GM23338 (cell line): Measurements from ENCODE around the gene GALNT15. TPM values are rescaled to one million over a fixed set of nuclear protein-coding genes. Genes with fewer than 3 reads are reported as not detected.
A peak's percentile ranks its signal among the peaks of the same experiment; 100 is the strongest.

Source experiments
- ATAC-seq: fragments of 200-7000 bp; cut with Tn5 transposase; 3 replicates; pipeline ENCODE4 v1.9.1; 2020
- DNase-seq: peaks from one replicate; pipeline ENCODE4 v3.0.0-alpha.2; 2015; ENCODE audit warnings: low spot score
- H2AFZ ChIP-seq: fragments of 200-600 bp; sonication (generic); 2 replicates; pipeline ENCODE4 v1.8.0; 2016; ENCODE audit warnings: antibody characterized with exemption, mild to moderate bottlenecking, moderate library complexity
- H3F3A ChIP-seq: fragments of 200-600 bp; sonication (generic); replicated peaks from 2 replicates; pipeline ENCODE4 v1.8.0; 2017; ENCODE audit warnings: antibody characterized with exemption, mixed run types, low read depth
- H3K27ac ChIP-seq: fragments of 200-600 bp; sonication (generic); 2 replicates; pipeline ENCODE4 v1.6.1; 2016; ENCODE audit warnings: low read depth
- H3K27me3 ChIP-seq: fragments of 200-600 bp; sonication (generic); 2 replicates; pipeline ENCODE4 v1.8.0; 2016; ENCODE audit warnings: mild to moderate bottlenecking, mixed run types, moderate library complexity; ENCODE audit not compliant: insufficient read depth
- H3K36me3 ChIP-seq: fragments of 200-600 bp; sonication (generic); 2 replicates; pipeline ENCODE4 v1.8.0; 2016; ENCODE audit warnings: mild to moderate bottlenecking; ENCODE audit not compliant: insufficient read depth
- H3K4me1 ChIP-seq: fragments of 200-600 bp; sonication (generic); 2 replicates; pipeline ENCODE4 v1.8.0; 2016; ENCODE audit warnings: mild to moderate bottlenecking, moderate library complexity; ENCODE audit not compliant: insufficient read depth
- H3K4me2 ChIP-seq: fragments of 200-600 bp; sonication (generic); 2 replicates; pipeline ENCODE4 v1.7.1; 2017; ENCODE audit warnings: mixed run types
- H3K4me3 ChIP-seq: fragments of 200-600 bp; sonication (generic); 2 replicates; pipeline ENCODE4 v1.6.1; 2016; ENCODE audit warnings: mixed run types
- H3K79me2 ChIP-seq: fragments of 200-600 bp; sonication (generic); replicated peaks from 2 replicates; pipeline ENCODE4 v1.8.0; 2017; ENCODE audit warnings: mild to moderate bottlenecking; ENCODE audit not compliant: insufficient read depth
- H3K9me2 ChIP-seq: fragments of 200-600 bp; sonication (generic); 2 replicates; pipeline ENCODE4 v1.8.0; 2017; ENCODE audit not compliant: insufficient read depth
- H4K20me1 ChIP-seq: fragments of 200-600 bp; sonication (generic); replicated peaks from 2 replicates; pipeline ENCODE4 v1.8.0; 2017; ENCODE audit warnings: mild to moderate bottlenecking; ENCODE audit not compliant: insufficient read depth
- H3K27ac Mint-ChIP-seq: 2 replicates; pipeline ENCODE4 v1.8.0; 2020; ENCODE audit warnings: inconsistent platforms, mild to moderate bottlenecking, moderate library complexity, mixed read lengths
- H3K27me3 Mint-ChIP-seq: 3 replicates; pipeline ENCODE4 v1.8.0; 2022; ENCODE audit warnings: low read depth, mild to moderate bottlenecking, moderate library complexity, mixed read lengths, inconsistent platforms; ENCODE audit not compliant: insufficient read depth, poor library complexity
- H3K36me3 Mint-ChIP-seq: 3 replicates; pipeline ENCODE4 v1.8.0; 2021; ENCODE audit warnings: low read depth, mild to moderate bottlenecking, inconsistent platforms, moderate library complexity, mixed read lengths
- H3K4me1 Mint-ChIP-seq: 3 replicates; pipeline ENCODE4 v1.8.0; 2020; ENCODE audit warnings: mild to moderate bottlenecking, inconsistent platforms, mixed read lengths
- H3K4me3 Mint-ChIP-seq: 3 replicates; pipeline ENCODE4 v1.8.0; 2021; ENCODE audit warnings: moderate library complexity, mild to moderate bottlenecking, inconsistent platforms, mixed read lengths
- H3K9me3 Mint-ChIP-seq: 3 replicates; pipeline ENCODE4 v1.8.0; 2020; ENCODE audit warnings: moderate library complexity, mild to moderate bottlenecking, inconsistent platforms, mixed read lengths
- CREB1 ChIP-seq: fragments of 250-450 bp; sonication (Bioruptor Pico); IDR thresholded peaks from 2 replicates; pipeline ENCODE4 v1.5.0; 2020; ENCODE audit warnings: low read depth, mild to moderate bottlenecking, moderate library complexity
- ETS1 ChIP-seq: IDR thresholded peaks from 2 replicates; pipeline ENCODE4 v1.6.1; 2016; ENCODE audit warnings: antibody characterized with exemption
- NANOG ChIP-seq: IDR thresholded peaks from 2 replicates; pipeline ENCODE4 v1.6.1; 2016; ENCODE audit warnings: antibody characterized with exemption, borderline replicate concordance
- REST ChIP-seq: IDR thresholded peaks from one replicate; pipeline ENCODE4 v1.6.1; 2018; ENCODE audit warnings: antibody characterized with exemption; ENCODE audit not compliant: unreplicated experiment
- STAT1 ChIP-seq: IDR thresholded peaks from one replicate; pipeline ENCODE4 v1.6.1; 2016; ENCODE audit warnings: antibody characterized with exemption; ENCODE audit not compliant: unreplicated experiment
- ZNF114 ChIP-seq: fragments of 250-450 bp; sonication (Bioruptor Pico); IDR thresholded peaks from 2 replicates; pipeline ENCODE4 v1.5.0; 2020; ENCODE audit warnings: mild to moderate bottlenecking, moderate library complexity
- ZNF331 ChIP-seq: fragments of 250-450 bp; sonication (Bioruptor Pico); IDR thresholded peaks from 2 replicates; pipeline ENCODE4 v1.5.0; 2020; ENCODE audit warnings: low read depth, mild to moderate bottlenecking, moderate library complexity
- long read RNA-seq: library from polyadenylated mRNA; unstranded; transcript quantifications from one replicate; pipeline ENCODE4 v2.0.0, GENCODE V29; 2020; ENCODE audit not compliant: unreplicated experiment
- polyA plus RNA-seq: library from polyadenylated mRNA; unstranded; fragments of >200 nt; fragmentation: Nextera tagmentation; extraction: Ambion mirVana; gene quantifications from 2 replicates; pipeline ENCODE4 v1.2.1, GENCODE V29; 2016
- total RNA-seq: library from RNA; depleted of rRNA; stranded (reverse); fragments of >200 nt; shearing (Covaris generic); gene quantifications from 2 replicates; pipeline ENCODE4 v1.2.3, GENCODE V29; 2014; rRNA removed

Gene GALNT15, protein sequence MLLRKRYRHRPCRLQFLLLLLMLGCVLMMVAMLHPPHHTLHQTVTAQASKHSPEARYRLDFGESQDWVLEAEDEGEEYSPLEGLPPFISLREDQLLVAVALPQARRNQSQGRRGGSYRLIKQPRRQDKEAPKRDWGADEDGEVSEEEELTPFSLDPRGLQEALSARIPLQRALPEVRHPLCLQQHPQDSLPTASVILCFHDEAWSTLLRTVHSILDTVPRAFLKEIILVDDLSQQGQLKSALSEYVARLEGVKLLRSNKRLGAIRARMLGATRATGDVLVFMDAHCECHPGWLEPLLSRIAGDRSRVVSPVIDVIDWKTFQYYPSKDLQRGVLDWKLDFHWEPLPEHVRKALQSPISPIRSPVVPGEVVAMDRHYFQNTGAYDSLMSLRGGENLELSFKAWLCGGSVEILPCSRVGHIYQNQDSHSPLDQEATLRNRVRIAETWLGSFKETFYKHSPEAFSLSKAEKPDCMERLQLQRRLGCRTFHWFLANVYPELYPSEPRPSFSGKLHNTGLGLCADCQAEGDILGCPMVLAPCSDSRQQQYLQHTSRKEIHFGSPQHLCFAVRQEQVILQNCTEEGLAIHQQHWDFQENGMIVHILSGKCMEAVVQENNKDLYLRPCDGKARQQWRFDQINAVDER
- 0.35 TPM in 1 of 2 replicates, not detected in the other for total RNA-seq
- 0.06 TPM in 1 of 2 replicates, not detected in the other for polyA plus RNA-seq
- long read RNA-seq = 0 reads

- Mint-ChIP-seq H3K36me3 (no peaks in the 10 kb centered on the region), H3K27me3 (peaks cover 4% of the 10 kb centered on the region), H3K4me3 (no peak within 1 kb of the TSS), H3K9me3 (peaks cover 3% of the 10 kb centered on the region; the same call in 1 of the 3 replicates), H3K27ac (no peak within 1 kb of the TSS), H3K4me1 (peaks cover 5% of the 10 kb centered on the region; the same call in 2 of the 3 replicates)
- no peaks in the 10 kb centered on the region for H3F3A ChIP-seq
- no peaks in the 10 kb centered on the region for H3K79me2 ChIP-seq
- H3K9me2 ChIP-seq = peaks cover 13% of the 10 kb centered on the region; the same call in 1 of the 2 replicates
- no peak within 1 kb of the TSS for H3K4me2 ChIP-seq
- TF ChIP-seq NANOG = no peak
- TF ChIP-seq REST = no peak
- ATAC-seq (no peak), DNase-seq (no peak)
- no peak within 1 kb of the TSS for H3K4me3 ChIP-seq
- H3K27ac ChIP-seq = no peak within 1 kb of the TSS
- no peak within 1 kb of the TSS; the same call in 1 of the 2 replicates for H2AFZ ChIP-seq
- no peaks in the 10 kb centered on the region for H3K27me3 ChIP-seq
- H4K20me1 ChIP-seq = no peaks in the 10 kb centered on the region
- no peaks in the 10 kb centered on the region for H3K36me3 ChIP-seq
- H3K4me1 ChIP-seq = no peaks in the 10 kb centered on the region
Observed at GRCh38 chr3:16174389-16174788, at the start of gene GALNT15. TSS of gene GALNT15 (plus strand) at chr3:16174680. CDS start at chr3:16175152, 472 bp downstream.

- DNase-seq (peak; percentile 19), ATAC-seq (no peak; the same call in 2 of the 3 replicates)
- no peaks in the 10 kb centered on the region; the same call in 2 of the 3 replicates for H3K9me3 Mint-ChIP-seq
- H3F3A ChIP-seq = no peaks in the 10 kb centered on the region
- no peak overlapping the region for H3K27ac Mint-ChIP-seq
- H3K4me1 ChIP-seq = no peaks in the 10 kb centered on the region
- H3K4me3 ChIP-seq = no peak overlapping the region
- H2AFZ ChIP-seq = no peak overlapping the region
- no peaks in the 10 kb centered on the region for H3K4me1 Mint-ChIP-seq
- H3K27me3 Mint-ChIP-seq = peaks cover under 1% of the 10 kb centered on the region
- TF ChIP-seq ZNF114 (CRISPR knock-in tag) = no peak
- TF ChIP-seq CREB1 (CRISPR knock-in tag) = no peak
- no peak for TF ChIP-seq ZNF331 (CRISPR knock-in tag)
- no peak for TF ChIP-seq ETS1
- TF ChIP-seq STAT1 = no peak
- TF ChIP-seq REST = no peak
- H3K36me3 Mint-ChIP-seq = no peaks in the 10 kb centered on the region
- H3K4me2 ChIP-seq = no peak overlapping the region
- no peaks in the 10 kb centered on the region for H3K27me3 ChIP-seq
- no peaks in the 10 kb centered on the region for H4K20me1 ChIP-seq
- no peaks in the 10 kb centered on the region for H3K79me2 ChIP-seq
- H3K27ac ChIP-seq = no peak overlapping the region
- H3K36me3 ChIP-seq = no peaks in the 10 kb centered on the region
- peaks cover 12% of the 10 kb centered on the region; the same call in 1 of the 2 replicates for H3K9me2 ChIP-seq
- no peak overlapping the region for H3K4me3 Mint-ChIP-seq
Observed at GRCh38 chr3:16126634-16127033, 47.8 kb upstream of the GALNT15 start.
